ENCODE data around the gene ANKRD63. TPM values are rescaled to one million over a fixed set of nuclear protein-coding genes. Genes with fewer than 3 reads are reported as not detected.

ANKRD63 gene
- total RNA-seq, 1 experiment from 2014 or later = not detected

GRCh38 chr15:40272485-40273056, 10.3 kb downstream of the ANKRD63 start:
- intact Hi-C loops (cut with micrococcal nuclease) = loop anchor here (10.0 kb wide), 2 partner anchors 168 to 488 kb away; partner anchors contain the start of genes BMF and FSIP1
- CTCF ChIA-PET = interaction anchor here (0.5 to 14.7 kb wide), 16 partner anchors 11 to 232 kb away, joined by 4 to 657 read pairs (median 36); partner anchors contain the start of genes CCDC9B, PAK6, PLCB2 and SRP14
- H3K27ac Mint-ChIP-seq (ENCODE audit: low read depth, unreplicated experiment) = no peak overlapping the region
- POLR2A ChIA-PET = interaction anchor here (0.5 to 2.2 kb wide), 5 partner anchors 32 to 79 kb away, joined by 3 to 7 read pairs (median 5); no protein-coding TSS in a partner anchor
- TF ChIP-seq, protein P1, sequence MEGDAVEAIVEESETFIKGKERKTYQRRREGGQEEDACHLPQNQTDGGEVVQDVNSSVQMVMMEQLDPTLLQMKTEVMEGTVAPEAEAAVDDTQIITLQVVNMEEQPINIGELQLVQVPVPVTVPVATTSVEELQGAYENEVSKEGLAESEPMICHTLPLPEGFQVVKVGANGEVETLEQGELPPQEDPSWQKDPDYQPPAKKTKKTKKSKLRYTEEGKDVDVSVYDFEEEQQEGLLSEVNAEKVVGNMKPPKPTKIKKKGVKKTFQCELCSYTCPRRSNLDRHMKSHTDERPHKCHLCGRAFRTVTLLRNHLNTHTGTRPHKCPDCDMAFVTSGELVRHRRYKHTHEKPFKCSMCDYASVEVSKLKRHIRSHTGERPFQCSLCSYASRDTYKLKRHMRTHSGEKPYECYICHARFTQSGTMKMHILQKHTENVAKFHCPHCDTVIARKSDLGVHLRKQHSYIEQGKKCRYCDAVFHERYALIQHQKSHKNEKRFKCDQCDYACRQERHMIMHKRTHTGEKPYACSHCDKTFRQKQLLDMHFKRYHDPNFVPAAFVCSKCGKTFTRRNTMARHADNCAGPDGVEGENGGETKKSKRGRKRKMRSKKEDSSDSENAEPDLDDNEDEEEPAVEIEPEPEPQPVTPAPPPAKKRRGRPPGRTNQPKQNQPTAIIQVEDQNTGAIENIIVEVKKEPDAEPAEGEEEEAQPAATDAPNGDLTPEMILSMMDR (IDR thresholded peaks at IDR 0.05; ENCODE audit: unreplicated experiment) = peak; percentile 16
- no peaks in the 10 kb centered on the region for H3K27me3 Mint-ChIP-seq (ENCODE audit: insufficient read depth, unreplicated experiment)
- H3K9me3 Mint-ChIP-seq (ENCODE audit: unreplicated experiment) = no peaks in the 10 kb centered on the region
- no TSS peak for BruUV-seq (replicated peaks)
- H3K36me3 Mint-ChIP-seq (ENCODE audit: insufficient read depth, unreplicated experiment) = peaks cover 22% of the 10 kb centered on the region
- H3K4me3 Mint-ChIP-seq (ENCODE audit: unreplicated experiment) = no peak overlapping the region
- no peak for DNase-seq (ENCODE audit: unreplicated experiment)
- H3K4me1 Mint-ChIP-seq (ENCODE audit: insufficient read depth, unreplicated experiment) = no peaks in the 10 kb centered on the region

DNA sequence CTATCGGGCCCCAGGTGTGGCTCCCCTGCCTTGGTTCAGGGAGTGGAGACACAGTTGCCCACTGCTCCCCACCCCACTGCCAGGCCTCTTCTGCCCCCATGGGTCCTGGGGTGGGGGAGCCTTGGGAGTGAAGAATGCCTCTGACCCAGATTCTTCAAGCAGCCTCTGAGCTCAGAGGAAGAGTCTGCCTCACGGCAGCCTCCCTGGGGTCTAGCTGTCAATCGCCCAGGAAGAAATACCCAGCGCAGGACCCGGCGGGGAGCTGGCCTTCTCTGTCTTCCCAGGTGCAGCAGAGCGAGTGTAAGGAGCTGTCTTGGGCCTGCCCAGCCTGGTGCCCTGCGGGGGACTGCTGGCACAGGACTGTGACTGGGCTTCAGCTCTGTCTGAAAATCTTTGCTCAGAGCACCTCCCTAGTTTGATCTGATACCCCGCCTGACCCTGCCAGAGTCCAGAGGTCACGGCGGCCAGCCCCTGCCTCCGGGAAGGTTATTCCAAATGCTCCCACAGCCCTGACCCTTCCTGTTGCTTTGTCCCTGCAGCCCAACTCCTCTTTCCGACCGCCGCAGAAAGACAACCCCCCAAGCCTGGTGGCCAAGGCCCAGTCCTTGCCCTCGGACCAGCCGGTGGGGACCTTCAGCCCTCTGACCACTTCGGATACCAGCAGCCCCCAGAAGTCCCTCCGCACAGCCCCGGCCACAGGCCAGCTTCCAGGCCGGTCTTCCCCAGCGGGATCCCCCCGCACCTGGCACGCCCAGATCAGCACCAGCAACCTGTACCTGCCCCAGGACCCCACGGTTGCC, 11.0 kb downstream of the ANKRD63 start:
- ChIA-PET CTCF (interaction anchor here (0.6 to 14.7 kb wide), 11 partner anchors 11 to 225 kb away, joined by 3 to 657 read pairs (median 5); partner anchors contain the start of gene PAK6), POLR2A (interaction anchor here (1.2 to 2.2 kb wide), 2 partner anchors 31 to 52 kb away, joined by 5 read pairs; no protein-coding TSS in a partner anchor)
- BruUV-seq (replicated peaks) = no TSS peak
- no peak for DNase-seq (ENCODE audit: unreplicated experiment)
- Mint-ChIP-seq H3K9me3 (ENCODE audit: unreplicated experiment) (no peaks in the 10 kb centered on the region), H3K36me3 (ENCODE audit: insufficient read depth, unreplicated experiment) (peaks cover 29% of the 10 kb centered on the region), H3K27me3 (ENCODE audit: insufficient read depth, unreplicated experiment) (no peaks in the 10 kb centered on the region), H3K4me3 (ENCODE audit: unreplicated experiment) (no peak overlapping the region), H3K27ac (ENCODE audit: low read depth, unreplicated experiment) (no peak overlapping the region), H3K4me1 (ENCODE audit: insufficient read depth, unreplicated experiment) (peaks cover 1% of the 10 kb centered on the region)
- TF ChIP-seq, protein P1 (IDR thresholded peaks at IDR 0.05; ENCODE audit: unreplicated experiment) = no peak
- intact Hi-C loops (cut with micrococcal nuclease) = loop anchor here (10.0 kb wide), 2 partner anchors 167 to 487 kb away; partner anchors contain the start of genes BMF and FSIP1

DNA sequence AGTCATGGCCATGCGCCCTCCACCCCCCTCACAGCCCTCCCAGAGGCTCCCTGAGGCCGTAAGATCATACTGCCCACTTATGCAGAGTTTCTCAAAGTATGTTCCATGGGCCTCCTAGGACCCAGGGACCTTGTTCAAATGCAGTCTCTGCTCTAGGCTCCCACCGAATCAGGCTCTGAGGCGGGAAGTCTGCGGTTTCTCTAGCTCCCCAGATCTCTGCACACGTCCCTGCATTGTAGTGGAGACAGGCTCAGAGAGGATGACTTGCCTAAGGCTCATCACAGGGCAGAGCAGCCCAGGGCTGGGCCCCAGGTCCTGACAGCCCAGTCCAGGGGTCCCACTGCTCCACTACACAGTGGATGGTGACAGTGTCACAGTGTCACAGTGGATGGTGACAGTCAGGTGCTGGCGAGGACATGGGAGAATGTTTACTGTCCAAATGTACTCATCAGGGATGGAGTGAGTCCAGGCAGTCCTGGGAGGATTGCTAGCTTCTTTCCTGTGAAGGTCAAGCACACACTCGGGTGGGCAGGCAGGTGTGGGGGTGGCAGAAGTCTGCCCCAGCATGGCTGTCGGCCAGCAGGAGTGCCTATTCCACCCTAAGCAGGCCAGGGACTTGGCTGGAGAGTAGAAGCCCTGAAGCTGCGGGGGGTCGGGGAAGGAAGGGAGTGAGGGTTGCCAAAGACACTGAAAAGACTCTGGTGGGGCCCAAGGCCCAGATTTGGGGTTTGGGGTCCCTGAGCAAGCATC, 12.4 kb downstream of the ANKRD63 start:
- no peak overlapping the region for H3K4me3 Mint-ChIP-seq (ENCODE audit: unreplicated experiment)
- no peaks in the 10 kb centered on the region for H3K27me3 Mint-ChIP-seq (ENCODE audit: insufficient read depth, unreplicated experiment)
- BruUV-seq (replicated peaks) = no TSS peak
- H3K36me3 Mint-ChIP-seq (ENCODE audit: insufficient read depth, unreplicated experiment) = peaks cover 36% of the 10 kb centered on the region
- ChIA-PET POLR2A (interaction anchor here (4.8 kb wide), 1 partner anchor 31 kb away, joined by 42 read pairs; the partner anchor contains the start of gene PAK6), CTCF (interaction anchor here (0.5 to 14.7 kb wide), 6 partner anchors 8 to 1083 kb away, joined by 3 to 657 read pairs (median 3); partner anchors contain the start of gene PAK6)
- no peak overlapping the region for H3K27ac Mint-ChIP-seq (ENCODE audit: low read depth, unreplicated experiment)
- H3K4me1 Mint-ChIP-seq (ENCODE audit: insufficient read depth, unreplicated experiment) = peaks cover 7% of the 10 kb centered on the region
- intact Hi-C loops (cut with micrococcal nuclease) = loop anchor here (10.0 kb wide), 2 partner anchors 166 to 486 kb away; partner anchors contain the start of genes BMF and FSIP1
- TF ChIP-seq, protein P1 (IDR thresholded peaks at IDR 0.05; ENCODE audit: unreplicated experiment) = no peak
- no peak for DNase-seq (ENCODE audit: unreplicated experiment)
- H3K9me3 Mint-ChIP-seq (ENCODE audit: unreplicated experiment) = no peaks in the 10 kb centered on the region
